ENCODE measurements around the gene RBM10. TPM values are rescaled to one million over a fixed set of nuclear protein-coding genes. Genes with fewer than 3 reads are reported as not detected.

The RBM10 gene
- total RNA-seq, 3 donors from 2014 or later = 77.7 to 83.4 (median 81.4) TPM

DNA sequence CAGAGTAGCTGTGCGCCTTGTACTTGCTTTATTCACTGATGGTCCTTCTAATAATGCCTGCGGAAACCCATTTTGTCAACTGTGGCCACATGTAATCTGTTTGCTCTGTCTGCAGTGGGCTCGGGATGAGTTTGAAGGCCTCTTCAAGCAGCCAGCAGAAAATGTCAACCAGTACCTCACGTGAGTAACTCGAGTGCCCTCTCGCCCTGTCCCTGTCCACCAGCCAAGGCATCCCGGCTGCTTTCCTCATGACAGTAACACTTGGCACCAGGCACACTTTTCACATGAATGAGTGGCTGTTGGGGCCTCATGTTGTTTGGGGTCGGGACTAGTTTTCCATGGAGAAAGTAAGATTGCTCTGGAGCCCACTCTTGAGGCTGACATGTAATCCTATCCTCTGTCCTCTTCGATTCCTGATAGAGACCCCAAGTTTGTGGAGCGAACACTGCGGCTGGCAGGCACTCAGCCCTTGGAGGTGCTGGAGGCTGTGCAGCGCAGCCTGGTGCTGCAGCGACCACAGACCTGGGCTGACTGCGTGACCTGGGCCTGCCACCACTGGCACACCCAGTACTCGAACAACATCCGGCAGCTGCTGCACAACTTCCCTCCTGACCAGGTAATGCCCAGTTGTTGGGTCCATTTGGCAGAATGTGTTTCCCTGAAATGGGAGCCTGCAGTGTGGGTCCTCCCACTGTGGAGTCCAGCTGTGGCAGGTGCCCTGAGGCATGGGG lies 64.7 kb downstream of the RBM10 start:
- Mint-ChIP-seq H3K27me3 (ENCODE audit: low read depth) (no peaks in the 10 kb centered on the region), H3K36me3 (ENCODE audit: insufficient read depth) (peaks cover 35% of the 10 kb centered on the region), H3K9me3 (no peaks in the 10 kb centered on the region), H3K4me3 (no peak overlapping the region), H3K4me1 (ENCODE audit: low read depth) (peaks cover 4% of the 10 kb centered on the region)
- DNase-seq = no peak
- no peak for ATAC-seq

DNA sequence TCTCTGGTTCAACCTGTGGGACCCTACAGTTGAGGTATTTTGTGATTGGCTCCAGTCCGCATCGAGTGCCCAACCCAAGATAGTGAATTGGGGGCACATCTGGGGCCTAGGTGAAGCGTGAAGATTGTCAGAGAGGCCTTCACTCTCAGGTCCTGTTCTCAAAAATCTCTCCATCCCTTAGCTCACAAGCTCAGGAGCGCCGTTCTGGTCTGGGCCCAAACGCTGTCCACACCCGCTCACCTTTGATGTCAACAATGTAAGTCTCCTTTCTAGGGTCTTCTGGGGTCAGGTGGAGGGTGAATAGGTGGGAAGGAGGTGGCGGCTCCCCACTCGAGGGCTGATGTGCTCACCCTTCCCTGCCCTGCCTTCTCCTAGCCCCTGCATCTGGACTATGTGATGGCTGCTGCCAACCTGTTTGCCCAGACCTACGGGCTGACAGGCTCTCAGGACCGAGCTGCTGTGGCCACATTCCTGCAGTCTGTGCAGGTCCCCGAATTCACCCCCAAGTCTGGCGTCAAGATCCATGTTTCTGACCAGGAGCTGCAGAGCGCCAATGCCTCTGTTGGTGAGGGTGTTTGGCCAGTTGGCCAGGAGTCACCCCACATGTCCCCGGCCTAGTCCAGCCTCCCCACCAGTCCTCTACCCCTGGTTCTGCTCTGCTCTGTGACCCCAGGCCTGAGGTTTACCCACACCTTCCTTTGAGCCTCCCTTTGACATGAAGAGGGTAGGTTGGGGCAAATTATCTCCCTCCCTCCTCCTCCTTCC lies 65.8 kb downstream of the RBM10 start:
- H3K27me3 Mint-ChIP-seq (ENCODE audit: low read depth) = no peaks in the 10 kb centered on the region
- peaks cover 31% of the 10 kb centered on the region for H3K36me3 Mint-ChIP-seq (ENCODE audit: insufficient read depth)
- DNase-seq = no peak
- peaks cover 5% of the 10 kb centered on the region for H3K4me1 Mint-ChIP-seq (ENCODE audit: low read depth)
- ATAC-seq = no peak
- H3K9me3 Mint-ChIP-seq = no peaks in the 10 kb centered on the region
- no peak overlapping the region for H3K4me3 Mint-ChIP-seq

DNA sequence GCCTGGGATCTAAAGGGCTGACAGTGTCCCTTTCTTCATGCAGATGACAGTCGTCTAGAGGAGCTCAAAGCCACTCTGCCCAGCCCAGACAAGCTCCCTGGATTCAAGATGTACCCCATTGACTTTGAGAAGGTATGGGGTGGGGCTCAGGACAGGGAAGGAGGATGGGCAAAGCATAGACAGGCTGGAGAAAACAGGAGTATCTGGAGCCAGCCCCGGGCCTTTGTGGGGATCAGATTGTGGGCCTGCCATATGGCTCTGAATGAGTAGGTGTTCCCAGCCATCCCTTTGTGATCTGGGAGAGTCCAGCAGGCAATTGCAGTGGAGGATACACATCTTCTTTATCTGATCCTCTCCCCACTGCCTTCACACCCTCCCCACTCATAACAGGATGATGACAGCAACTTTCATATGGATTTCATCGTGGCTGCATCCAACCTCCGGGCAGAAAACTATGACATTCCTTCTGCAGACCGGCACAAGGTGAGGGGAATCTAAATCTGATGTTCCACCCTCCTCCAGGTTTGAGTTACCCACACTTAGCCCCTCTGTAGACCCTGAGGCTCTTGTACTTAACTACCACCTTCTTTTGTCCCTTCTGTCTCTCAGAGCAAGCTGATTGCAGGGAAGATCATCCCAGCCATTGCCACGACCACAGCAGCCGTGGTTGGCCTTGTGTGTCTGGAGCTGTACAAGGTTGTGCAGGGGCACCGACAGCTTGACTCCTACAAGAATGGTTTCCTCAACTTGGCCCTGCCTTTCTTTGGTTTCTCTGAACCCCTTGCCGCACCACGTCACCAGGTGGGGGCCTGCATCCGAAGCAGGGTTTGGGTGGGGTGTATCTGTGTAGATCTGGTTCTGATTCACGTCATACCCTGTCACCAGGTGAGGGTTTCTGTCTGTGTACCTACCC lies 67.6 kb downstream of the RBM10 start:
- ATAC-seq (no peak), DNase-seq (no peak)
- Mint-ChIP-seq H3K4me3 (no peak overlapping the region), H3K36me3 (ENCODE audit: insufficient read depth) (peaks cover 32% of the 10 kb centered on the region), H3K4me1 (ENCODE audit: low read depth) (peaks cover 18% of the 10 kb centered on the region), H3K27me3 (ENCODE audit: low read depth) (no peaks in the 10 kb centered on the region), H3K9me3 (no peaks in the 10 kb centered on the region)

DNA sequence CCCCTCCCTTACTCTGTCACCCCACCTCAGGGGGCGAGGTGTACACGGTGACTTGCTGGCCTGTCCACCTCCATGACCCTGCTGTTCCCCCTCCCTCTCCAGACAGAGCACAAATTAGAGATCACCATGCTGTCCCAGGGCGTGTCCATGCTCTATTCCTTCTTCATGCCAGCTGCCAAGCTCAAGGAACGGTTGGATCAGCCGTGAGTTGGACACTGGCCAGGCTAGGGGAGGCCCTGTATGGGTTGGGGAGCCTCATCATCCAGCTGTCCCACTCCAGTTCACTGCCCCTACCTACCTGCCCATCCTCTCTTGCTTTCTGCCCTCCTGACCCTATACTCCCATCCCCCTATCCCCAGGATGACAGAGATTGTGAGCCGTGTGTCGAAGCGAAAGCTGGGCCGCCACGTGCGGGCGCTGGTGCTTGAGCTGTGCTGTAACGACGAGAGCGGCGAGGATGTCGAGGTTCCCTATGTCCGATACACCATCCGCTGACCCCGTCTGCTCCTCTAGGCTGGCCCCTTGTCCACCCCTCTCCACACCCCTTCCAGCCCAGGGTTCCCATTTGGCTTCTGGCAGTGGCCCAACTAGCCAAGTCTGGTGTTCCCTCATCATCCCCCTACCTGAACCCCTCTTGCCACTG lies 69.5 kb downstream of the RBM10 start:
- no peak for DNase-seq
- H3K27me3 Mint-ChIP-seq (ENCODE audit: low read depth) = no peaks in the 10 kb centered on the region
- H3K36me3 Mint-ChIP-seq (ENCODE audit: insufficient read depth) = peaks cover 31% of the 10 kb centered on the region
- H3K9me3 Mint-ChIP-seq = no peaks in the 10 kb centered on the region
- H3K4me1 Mint-ChIP-seq (ENCODE audit: low read depth) = peaks cover 22% of the 10 kb centered on the region
- no peak for ATAC-seq
- no peak overlapping the region for H3K4me3 Mint-ChIP-seq

- H3K27me3 Mint-ChIP-seq (ENCODE audit: low read depth) = no peaks in the 10 kb centered on the region
- no peak for DNase-seq
- no peaks in the 10 kb centered on the region for H3K9me3 Mint-ChIP-seq
- peaks cover 31% of the 10 kb centered on the region for H3K36me3 Mint-ChIP-seq (ENCODE audit: insufficient read depth)
- no peak overlapping the region for H3K4me3 Mint-ChIP-seq
- H3K4me1 Mint-ChIP-seq (ENCODE audit: low read depth) = peaks cover 30% of the 10 kb centered on the region
- no peak for ATAC-seq
Observed at GRCh38 chrX:47215291-47215900, 70.4 kb downstream of the RBM10 start.

- DNase-seq (no peak), ATAC-seq (no peak)
- Mint-ChIP-seq H3K27me3 (ENCODE audit: low read depth) (no peaks in the 10 kb centered on the region), H3K4me3 (peak overlapping the region; percentile 91), H3K4me1 (ENCODE audit: low read depth) (peaks cover 37% of the 10 kb centered on the region), H3K9me3 (no peaks in the 10 kb centered on the region), H3K36me3 (ENCODE audit: insufficient read depth) (peaks cover 32% of the 10 kb centered on the region)
Observed at GRCh38 chrX:47216393-47216925, 71.4 kb downstream of the RBM10 start.

DNA sequence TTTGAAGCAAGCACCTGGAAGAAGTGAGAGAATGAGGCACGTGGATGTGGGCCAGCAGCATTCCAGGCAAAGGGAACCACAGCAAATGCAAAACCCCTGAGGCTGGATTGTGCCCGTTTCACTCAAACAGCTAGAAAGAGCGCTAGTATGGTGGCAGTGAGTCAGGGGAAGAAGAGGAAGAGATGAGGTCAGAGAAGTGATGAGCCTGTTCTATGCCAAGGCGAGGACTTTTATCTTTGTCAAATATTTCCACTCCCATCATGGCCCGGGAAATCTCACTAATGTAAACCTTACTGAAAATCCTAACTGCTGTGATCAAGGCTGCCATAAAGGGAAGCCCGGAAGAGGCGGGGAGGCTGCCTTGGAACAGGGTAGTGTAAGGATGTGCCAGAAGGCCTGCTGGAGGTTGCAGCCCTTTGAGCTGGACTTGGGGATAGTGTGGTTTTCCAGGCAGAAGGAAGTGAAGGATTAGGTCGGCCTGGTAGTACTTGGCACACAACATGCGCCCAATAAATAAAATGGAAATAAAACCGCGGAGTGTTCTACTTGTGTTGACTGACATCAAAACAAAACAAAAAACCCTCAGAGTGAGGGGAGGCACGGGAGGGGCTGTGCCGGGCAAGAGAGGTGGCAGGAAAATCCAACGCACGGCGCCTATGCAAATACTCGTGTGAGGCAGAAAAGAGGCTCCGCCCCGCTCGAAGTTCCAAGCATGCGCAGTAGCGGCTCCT lies 72.3 kb downstream of the RBM10 start:
- Mint-ChIP-seq H3K27me3 (ENCODE audit: low read depth) (no peaks in the 10 kb centered on the region), H3K9me3 (no peaks in the 10 kb centered on the region), H3K4me3 (peak overlapping the region; percentile 91), H3K4me1 (ENCODE audit: low read depth) (peaks cover 43% of the 10 kb centered on the region), H3K36me3 (ENCODE audit: insufficient read depth) (peaks cover 25% of the 10 kb centered on the region)
- DNase-seq = peak; percentile 14
- ATAC-seq = peak in 1 of 2 donors; percentile 19

GRCh38 chrX:47217852-47218279 lies 72.8 kb downstream of the RBM10 start:
- H3K9me3 Mint-ChIP-seq = no peaks in the 10 kb centered on the region
- H3K36me3 Mint-ChIP-seq (ENCODE audit: insufficient read depth) = peaks cover 23% of the 10 kb centered on the region
- peak overlapping the region; percentile 91 for H3K4me3 Mint-ChIP-seq

GRCh38 chrX:47218280-47218919 lies 73.4 kb downstream of the RBM10 start, which contains the start of gene CDK16:
CDK16 (plus strand) TSS chrX:47218681; CDS start chrX:47223558, 4,877 bp downstream.
- peak within 1 kb of the TSS; percentile 91 for H3K4me3 Mint-ChIP-seq
- ATAC-seq (peak; percentile 59 to 60), DNase-seq (peak; percentile 73)
- no peaks in the 10 kb centered on the region for H3K27me3 Mint-ChIP-seq (ENCODE audit: low read depth)
- H3K9me3 Mint-ChIP-seq = no peaks in the 10 kb centered on the region
- H3K4me1 Mint-ChIP-seq (ENCODE audit: low read depth) = peaks cover 44% of the 10 kb centered on the region
- H3K36me3 Mint-ChIP-seq (ENCODE audit: insufficient read depth) = peaks cover 20% of the 10 kb centered on the region

More at GRCh38 chrX:47217852-47218279, 72.8 kb downstream of the RBM10 start:
- DNase-seq (peak; percentile 97), ATAC-seq (peak; percentile 83 to 85)
- no peaks in the 10 kb centered on the region for H3K27me3 Mint-ChIP-seq (ENCODE audit: low read depth)
- peaks cover 44% of the 10 kb centered on the region for H3K4me1 Mint-ChIP-seq (ENCODE audit: low read depth)

- ATAC-seq (peak in 1 of 2 donors; percentile 6), DNase-seq (peak; percentile 36)
- Mint-ChIP-seq H3K4me1 (ENCODE audit: low read depth) (peaks cover 44% of the 10 kb centered on the region), H3K9me3 (no peaks in the 10 kb centered on the region), H3K36me3 (ENCODE audit: insufficient read depth) (peaks cover 16% of the 10 kb centered on the region), H3K4me3 (peak overlapping the region; percentile 90), H3K27me3 (ENCODE audit: low read depth) (no peaks in the 10 kb centered on the region)
Observed at GRCh38 chrX:47218920-47219815, 74.1 kb downstream of the RBM10 start.

- DNase-seq (no peak), ATAC-seq (no peak)
- peaks cover 34% of the 10 kb centered on the region for H3K4me1 Mint-ChIP-seq (ENCODE audit: low read depth)
- H3K9me3 Mint-ChIP-seq = no peaks in the 10 kb centered on the region
- H3K27me3 Mint-ChIP-seq (ENCODE audit: low read depth) = no peaks in the 10 kb centered on the region
- H3K4me3 Mint-ChIP-seq = no peak overlapping the region
- H3K36me3 Mint-ChIP-seq (ENCODE audit: insufficient read depth) = peaks cover 8% of the 10 kb centered on the region
Observed at GRCh38 chrX:47221756-47222155, 76.7 kb downstream of the RBM10 start.
